Nephron progenitor cell (in vitro differentiated cells): ENCODE results near the gene UTRN.

Experiments used
- DNase-seq: peaks from one replicate; pipeline ENCODE4 v3.0.0; 2021
- H3K27ac Mint-ChIP-seq: 2 replicates; pipeline ENCODE4 v1.8.0; 2021; ENCODE audit warnings: mild to moderate bottlenecking, moderate library complexity, mixed read lengths
- H3K27me3 Mint-ChIP-seq: 2 replicates; pipeline ENCODE4 v1.8.0; 2021; ENCODE audit warnings: mild to moderate bottlenecking, low read depth, mixed read lengths; ENCODE audit not compliant: poor library complexity
- H3K36me3 Mint-ChIP-seq: 2 replicates; pipeline ENCODE4 v1.8.0; 2021; ENCODE audit warnings: low read depth, mixed read lengths
- H3K4me1 Mint-ChIP-seq: 2 replicates; pipeline ENCODE4 v1.8.0; 2021; ENCODE audit warnings: mixed read lengths
- H3K4me3 Mint-ChIP-seq: 2 replicates; pipeline ENCODE4 v1.8.0; 2021; ENCODE audit warnings: mild to moderate bottlenecking, moderate library complexity, mixed read lengths
- H3K9me3 Mint-ChIP-seq: 2 replicates; pipeline ENCODE4 v1.8.0; 2021; ENCODE audit warnings: mild to moderate bottlenecking, moderate library complexity, mixed read lengths
- CTCF ChIP-seq: fragments of 200-600 bp; sonication (generic); IDR thresholded peaks from 2 replicates; pipeline ENCODE4 v1.5.0; 2021; ENCODE audit warnings: antibody characterized with exemption

UTRN gene

GRCh38 chr6:144264270-144265060, 20.7 kb upstream of the UTRN start:
- no peaks in the 10 kb centered on the region for H3K27me3 Mint-ChIP-seq
- no peak for TF ChIP-seq CTCF
- H3K4me3 Mint-ChIP-seq, result no peak overlapping the region
- H3K9me3 Mint-ChIP-seq, result peaks cover 19% of the 10 kb centered on the region
- DNase-seq, result no peak
- peaks cover 15% of the 10 kb centered on the region for H3K36me3 Mint-ChIP-seq
- H3K27ac Mint-ChIP-seq, result peak overlapping the region; percentile 18
- peaks cover 27% of the 10 kb centered on the region for H3K4me1 Mint-ChIP-seq

- H3K4me1 Mint-ChIP-seq, result peaks cover 27% of the 10 kb centered on the region
- H3K27me3 Mint-ChIP-seq, result no peaks in the 10 kb centered on the region
- H3K9me3 Mint-ChIP-seq, result peaks cover 21% of the 10 kb centered on the region
- peaks cover 15% of the 10 kb centered on the region for H3K36me3 Mint-ChIP-seq
- H3K4me3 Mint-ChIP-seq, result no peak overlapping the region
- TF ChIP-seq CTCF, result no peak
- DNase-seq, result no peak
- no peak overlapping the region for H3K27ac Mint-ChIP-seq
Measured at GRCh38 chr6:144265061-144265357, 20.1 kb upstream of the UTRN start.

GRCh38 chr6:144265390-144265789, 19.7 kb upstream of the UTRN start:
- Mint-ChIP-seq H3K27me3 (no peaks in the 10 kb centered on the region), H3K36me3 (peaks cover 18% of the 10 kb centered on the region), H3K4me3 (no peak overlapping the region), H3K27ac (peak overlapping the region; percentile 75), H3K9me3 (peaks cover 25% of the 10 kb centered on the region), H3K4me1 (peaks cover 27% of the 10 kb centered on the region)
- TF ChIP-seq CTCF, result no peak
- no peak for DNase-seq

GRCh38 chr6:144266091-144266649, 19.0 kb upstream of the UTRN start:
- no peak overlapping the region for H3K27ac Mint-ChIP-seq
- no peaks in the 10 kb centered on the region for H3K27me3 Mint-ChIP-seq
- H3K36me3 Mint-ChIP-seq, result peaks cover 21% of the 10 kb centered on the region
- TF ChIP-seq CTCF, result no peak
- H3K9me3 Mint-ChIP-seq, result peaks cover 33% of the 10 kb centered on the region
- no peak overlapping the region for H3K4me3 Mint-ChIP-seq
- DNase-seq, result peak; percentile 9
- peaks cover 27% of the 10 kb centered on the region for H3K4me1 Mint-ChIP-seq

- no peak overlapping the region for H3K27ac Mint-ChIP-seq
- no peaks in the 10 kb centered on the region for H3K27me3 Mint-ChIP-seq
- peaks cover 27% of the 10 kb centered on the region for H3K4me1 Mint-ChIP-seq
- H3K9me3 Mint-ChIP-seq, result peaks cover 35% of the 10 kb centered on the region
- TF ChIP-seq CTCF, result no peak
- DNase-seq, result no peak
- H3K4me3 Mint-ChIP-seq, result no peak overlapping the region
- peaks cover 14% of the 10 kb centered on the region for H3K36me3 Mint-ChIP-seq
Measured at GRCh38 chr6:144268794-144269349, 16.3 kb upstream of the UTRN start.
